Heart left ventricle (tissue), 16 donors: Measurements from ENCODE around the gene ODF2L. TPM values are rescaled to one million over a fixed set of nuclear protein-coding genes. Genes with fewer than 3 reads are reported as not detected.

Experiments used
- ATAC-seq, 4 donors: fragments of 200-7000 bp; cut with Tn5 transposase; one replicate each; pipeline ENCODE4 v1.9.1; 2020 to 2022; ENCODE audit warnings: moderate library complexity in 4 of 4, mild to moderate bottlenecking in 3 of 4, moderate number of reproducible peaks in 1 of 4
- DNase-seq, 5 donors: peaks; one replicate each; pipeline ENCODE4 v3.0.0-alpha.2; 2020
- H3K27ac ChIP-seq, 12 donors: fragments of 200-600 bp; sonication (generic) in 4 of 12; one replicate each; pipeline versions ENCODE4 v1.5.0 to v1.8.0; 2016 to 2022; ENCODE audit warnings: mild to moderate bottlenecking in 2 of 12
- H3K27me3 ChIP-seq, 9 donors: fragments of 200-600 bp; sonication (generic) in 2 of 9; one replicate each; pipeline versions ENCODE4 v1.5.1 to v1.8.0; 2016 to 2022; ENCODE audit warnings: mild to moderate bottlenecking in 3 of 9
- H3K36me3 ChIP-seq, 9 donors: fragments of 200-600 bp; sonication (generic) in 2 of 9; one replicate each; pipeline versions ENCODE4 v1.5.0 to v1.8.0; 2018 to 2022; ENCODE audit warnings: mild to moderate bottlenecking in 2 of 9
- H3K4me1 ChIP-seq, 12 donors: fragments of 200-600 bp; sonication (generic) in 4 of 12; one replicate each; pipeline versions ENCODE4 v1.5.0 to v1.8.0; 2016 to 2022; ENCODE audit warnings: mild to moderate bottlenecking in 3 of 12
- H3K4me3 ChIP-seq, 12 donors: fragments of 200-600 bp; sonication (generic) in 4 of 12; one replicate each; pipeline versions ENCODE4 v1.5.0 to v1.8.0; 2017 to 2022; ENCODE audit warnings: mild to moderate bottlenecking in 9 of 12, moderate library complexity in 4 of 12
- H3K9me3 ChIP-seq, 12 donors: fragments of 200-600 bp; sonication (generic) in 4 of 12; one replicate each; pipeline versions ENCODE4 v1.5.0 to v1.8.0; 2016 to 2022; ENCODE audit warnings: mild to moderate bottlenecking in 1 of 12
- POLR2A ChIP-seq, 2 donors: fragments of 450-650 bp; IDR thresholded peaks; one replicate each; pipeline ENCODE4 v1.6.1; 2017; ENCODE audit warnings: antibody characterized with exemption in 2 of 2, mild to moderate bottlenecking in 2 of 2, moderate library complexity in 2 of 2
- WGBS, 4 donors: extraction: QIAGEN DNeasy Blood & Tissue Kit in 2 of 4; methylation state at CpG; one replicate each; pipeline versions ENCODE4 v1.1.5 to v1.1.7; 2013 to 2018; 5-methylcytosine and 5-hydroxymethylcytosine counted together
- intact Hi-C, 10 donors: fragments of 100-400 bp; cut with DNase I; formaldehyde crosslinking; loops; one replicate each; pipeline versions ENCODE4 v1.11.1 to v1.14.2; 2022
- polyA plus RNA-seq, 2 donors: library from polyadenylated mRNA; stranded (reverse); fragments of 200-250 nt; gene quantifications; one replicate each; pipeline ENCODE4 v1.2.3, GENCODE V29; 2013
- total RNA-seq, 9 donors: library from RNA; depleted of rRNA in 2 of 9; stranded (reverse); fragments of >200 nt in 2 of 9; fragmentation: NEBNext Ultra II Directional in 3 of 9; extraction: Animal tissue kit (Norgen Biotek cat#: 25700) in 3 of 9; gene quantifications; one replicate each; pipeline versions ENCODE4 v1.1.0 to v1.2.4, GENCODE V29; 2016 to 2023
- TF ChIP-seq, protein P1 (sequence below), 12 donors: fragments of 200-600 bp; sonication (generic) in 4 of 12; IDR thresholded peaks; one replicate each; pipeline versions ENCODE4 v1.5.0 to v1.8.0; 2018 to 2022; ENCODE audit warnings: antibody characterized with exemption in 12 of 12, mild to moderate bottlenecking in 5 of 12
- donor health status: ischemic (EF 13 %, LVEDD 7.1; RV severe dilation, severe dysfunction).
- donor health status: healthy with polysubstance abuse.
- donor health status: DM: no; HTN: yes; CAD: no.
- donor health status: DM: no; HTN: no; CAD: no.
- donor health status: ischemic (EF 25% LVEDD 6.9; RV normal size, moderate dysfunction).
- donor health status: ischemic (EF 25% LVEDD 5.7; RV mildly dilated, moderate dysfunction).
- donor health status: healthy.
- donor health status: DM: yes; HTN: yes; CAD: no.
- donor health status: ischemic (EF 35%, LVEDD 5.7; RV mildly dilated, moderate dysfunction).
- donor health status: nonischemic (EF 11% LVEDD 7.7; RV severe dilation, severe dysfunction).
- donor health status: DM: yes; HTN: yes; CAD: no.
- donor health status: PGD.
- donor health status: ischemic (EF 29% LVEDD 5.4; RV normal size, mild dysfunction).
- donor health status: nonischemic (EF 23%, LVEDD 6.1; RV moderate dilation, normal function).

ODF2L gene
- total and polyA plus RNA-seq, 11 donors, result 6.2 to 23.7 (median 12.3) TPM

DNA sequence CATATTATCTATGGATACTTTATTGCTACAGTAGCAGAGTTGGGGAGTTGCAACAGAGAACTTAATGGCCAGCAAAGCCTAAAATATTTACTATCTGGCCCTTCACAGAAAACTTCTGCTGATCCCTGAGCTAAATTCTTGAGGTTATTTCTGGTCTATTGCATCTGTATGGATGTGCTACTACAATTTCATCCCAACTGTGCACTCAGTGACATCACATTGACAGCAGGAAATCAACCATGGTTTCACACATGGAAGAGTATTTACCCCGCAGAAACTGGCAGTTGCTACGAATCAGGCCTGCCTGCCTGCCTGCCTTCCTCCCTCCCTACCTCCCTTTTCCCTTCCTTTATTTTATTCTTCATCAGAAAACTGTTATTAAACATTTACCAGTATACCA is 39.9 kb upstream of the ODF2L start:
- DNase-seq (no peak), ATAC-seq (no peak)
- H3K4me3 ChIP-seq, result no peak overlapping the region
- intact Hi-C loops, result no loop called here
- peaks cover 0 to 9% (median 0%) of the 10 kb centered on the region in 12 donors for H3K4me1 ChIP-seq
- no peak overlapping the region for H3K27ac ChIP-seq
- TF ChIP-seq, protein P1, sequence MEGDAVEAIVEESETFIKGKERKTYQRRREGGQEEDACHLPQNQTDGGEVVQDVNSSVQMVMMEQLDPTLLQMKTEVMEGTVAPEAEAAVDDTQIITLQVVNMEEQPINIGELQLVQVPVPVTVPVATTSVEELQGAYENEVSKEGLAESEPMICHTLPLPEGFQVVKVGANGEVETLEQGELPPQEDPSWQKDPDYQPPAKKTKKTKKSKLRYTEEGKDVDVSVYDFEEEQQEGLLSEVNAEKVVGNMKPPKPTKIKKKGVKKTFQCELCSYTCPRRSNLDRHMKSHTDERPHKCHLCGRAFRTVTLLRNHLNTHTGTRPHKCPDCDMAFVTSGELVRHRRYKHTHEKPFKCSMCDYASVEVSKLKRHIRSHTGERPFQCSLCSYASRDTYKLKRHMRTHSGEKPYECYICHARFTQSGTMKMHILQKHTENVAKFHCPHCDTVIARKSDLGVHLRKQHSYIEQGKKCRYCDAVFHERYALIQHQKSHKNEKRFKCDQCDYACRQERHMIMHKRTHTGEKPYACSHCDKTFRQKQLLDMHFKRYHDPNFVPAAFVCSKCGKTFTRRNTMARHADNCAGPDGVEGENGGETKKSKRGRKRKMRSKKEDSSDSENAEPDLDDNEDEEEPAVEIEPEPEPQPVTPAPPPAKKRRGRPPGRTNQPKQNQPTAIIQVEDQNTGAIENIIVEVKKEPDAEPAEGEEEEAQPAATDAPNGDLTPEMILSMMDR (IDR thresholded peaks at IDR 0.05), result no peak
- H3K27me3 ChIP-seq, result peaks cover 0 to 4% (median 0%) of the 10 kb centered on the region in 9 donors
- 61 to 75% (median 71%) methylated on average over 2 of the region's 2 CpGs for WGBS, 4 donors
- H3K36me3 ChIP-seq, result no peaks in the 10 kb centered on the region
- H3K9me3 ChIP-seq, result no peaks in the 10 kb centered on the region

DNA sequence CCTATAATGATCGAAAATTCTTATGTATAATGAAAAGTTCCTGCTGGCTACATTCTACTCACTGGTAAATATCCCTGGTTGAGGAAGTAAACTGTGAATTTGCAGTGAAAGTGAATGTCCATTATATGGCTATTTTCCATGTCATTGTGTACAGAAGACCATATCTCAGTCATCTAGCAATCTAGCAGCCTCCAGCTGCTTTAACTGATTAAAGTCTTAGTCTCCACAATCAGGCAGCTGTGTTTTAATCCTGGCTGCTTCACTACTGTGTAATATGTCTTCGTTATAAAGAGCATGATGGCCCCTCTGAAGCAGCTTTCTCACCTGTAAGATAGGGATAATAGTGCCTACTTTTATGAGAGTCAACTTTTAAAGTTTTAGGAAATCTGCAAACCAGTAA is 39.2 kb upstream of the ODF2L start:
- peaks cover 0 to 4% (median 0%) of the 10 kb centered on the region in 9 donors for H3K27me3 ChIP-seq
- ATAC-seq (no peak), DNase-seq (no peak)
- no peak overlapping the region for H3K27ac ChIP-seq
- no peaks in the 10 kb centered on the region for H3K36me3 ChIP-seq
- H3K4me1 ChIP-seq, result peaks cover 0 to 16% (median 2%) of the 10 kb centered on the region in 12 donors
- H3K9me3 ChIP-seq, result no peaks in the 10 kb centered on the region
- WGBS, 4 donors, result 36 to 81% (median 59%) methylated on average over 2 of the region's 2 CpGs
- intact Hi-C loops, result no loop called here
- TF ChIP-seq, protein P1 (IDR thresholded peaks at IDR 0.05), result no peak
- no peak for TF ChIP-seq POLR2A (IDR thresholded peaks at IDR 0.05)
- H3K4me3 ChIP-seq, result no peak overlapping the region

DNA sequence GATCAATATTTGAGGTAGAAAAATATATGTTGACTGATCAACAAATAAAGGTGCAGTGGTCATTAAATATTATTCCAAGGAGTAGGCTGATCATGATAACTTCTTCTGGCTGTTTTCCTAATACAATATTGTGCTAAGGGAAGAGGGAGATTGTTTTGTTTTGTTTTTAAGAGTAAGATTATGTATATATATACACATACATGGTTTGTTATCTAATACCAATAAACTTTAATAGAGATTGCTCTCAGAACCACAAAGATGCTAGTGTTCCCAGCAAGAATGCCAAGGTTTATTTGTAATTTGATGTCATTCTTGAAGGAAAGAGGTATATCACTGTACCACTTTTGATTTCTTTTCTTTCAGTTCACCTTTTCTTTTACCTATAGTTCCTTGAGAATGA is 37.9 kb upstream of the ODF2L start:
- no peak overlapping the region for H3K27ac ChIP-seq
- H3K36me3 ChIP-seq, result no peaks in the 10 kb centered on the region
- H3K4me1 ChIP-seq, result peaks cover 0 to 26% (median 12%) of the 10 kb centered on the region in 12 donors
- no peaks in the 10 kb centered on the region for H3K9me3 ChIP-seq
- intact Hi-C loops, result no loop called here
- TF ChIP-seq, protein P1 (IDR thresholded peaks at IDR 0.05), result no peak
- TF ChIP-seq POLR2A (IDR thresholded peaks at IDR 0.05), result no peak
- no peak for DNase-seq
- no peak overlapping the region for H3K4me3 ChIP-seq
- ATAC-seq, result no peak
- H3K27me3 ChIP-seq, result peaks cover 0 to 4% (median 0%) of the 10 kb centered on the region in 9 donors

DNA sequence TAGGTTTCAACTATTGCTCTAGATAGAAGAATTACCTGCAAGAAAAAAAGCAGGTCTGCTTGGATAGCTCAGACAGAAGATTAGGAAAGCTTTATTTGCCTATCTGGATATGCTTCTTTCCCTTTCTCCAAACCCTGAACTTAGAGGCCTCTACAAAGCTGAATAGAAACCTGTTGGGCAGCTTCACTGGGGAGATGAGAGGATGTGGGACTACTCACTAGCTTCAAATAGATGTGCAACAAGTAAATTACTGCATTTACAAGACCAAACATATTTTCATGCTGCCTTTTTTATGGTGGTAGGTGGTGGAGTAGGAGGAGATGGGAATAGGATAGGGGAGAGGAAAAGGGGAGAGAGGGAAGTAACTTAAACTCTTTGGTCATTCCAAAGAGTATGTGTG is 34.3 kb upstream of the ODF2L start:
- no peak overlapping the region for H3K4me3 ChIP-seq
- no peak for ATAC-seq
- intact Hi-C loops, result no loop called here
- H3K27me3 ChIP-seq, result no peaks in the 10 kb centered on the region
- peak overlapping the region in 11 of 12 donors; percentile 3 to 86 (median 72) for H3K27ac ChIP-seq
- H3K4me1 ChIP-seq, result peaks cover 0 to 31% (median 12%) of the 10 kb centered on the region in 12 donors
- no peaks in the 10 kb centered on the region for H3K9me3 ChIP-seq
- TF ChIP-seq POLR2A (IDR thresholded peaks at IDR 0.05), result no peak
- TF ChIP-seq, protein P1 (IDR thresholded peaks at IDR 0.05), result no peak
- H3K36me3 ChIP-seq, result no peaks in the 10 kb centered on the region
- no peak for DNase-seq
